Measurements from ENCODE around the gene ALKBH5.
"Not testable (repeated sequence)": the region's sequence is repeated elsewhere in the genome, so short reads cannot be mapped to it uniquely, and the experiment has no call there.

Gene ALKBH5

GRCh38 chr17:18208092-18208491 lies 24.5 kb downstream of the ALKBH5 start:
- in situ Hi-C loops (cut with MboI; ENCODE audit: low pct_unique_long_range_greater_than_20kb, low sequenced_read_pairs) = no loop called here
- no peak for DNase-seq

- in situ Hi-C loops (cut with MboI; ENCODE audit: low pct_unique_long_range_greater_than_20kb, low sequenced_read_pairs) = loop anchor here (10.0 kb wide), 1 partner anchor 61 kb away; no protein-coding TSS in a partner anchor
- DNase-seq = no peak
Measured at GRCh38 chr17:18213666-18214270, 30.1 kb downstream of the ALKBH5 start.

GRCh38 chr17:18216906-18217305 lies 33.3 kb downstream of the ALKBH5 start:
- in situ Hi-C loops (cut with MboI; ENCODE audit: low pct_unique_long_range_greater_than_20kb, low sequenced_read_pairs) = loop anchor here (10.0 kb wide), 1 partner anchor 58 kb away; no protein-coding TSS in a partner anchor
- DNase-seq = not testable (repeated sequence)

GRCh38 chr17:18217412-18218015 lies 33.9 kb downstream of the ALKBH5 start:
- peak; percentile 71 for DNase-seq

GRCh38 chr17:18218756-18219415 lies 35.3 kb downstream of the ALKBH5 start:
- DNase-seq = peak; percentile 21
- in situ Hi-C loops (cut with MboI; ENCODE audit: low pct_unique_long_range_greater_than_20kb, low sequenced_read_pairs) = loop anchor here (10.0 kb wide), 1 partner anchor 56 kb away; no protein-coding TSS in a partner anchor

More at GRCh38 chr17:18217412-18218015, 33.9 kb downstream of the ALKBH5 start:
- in situ Hi-C loops (cut with MboI; ENCODE audit: low pct_unique_long_range_greater_than_20kb, low sequenced_read_pairs) = loop anchor here (10.0 kb wide), 1 partner anchor 57 kb away; no protein-coding TSS in a partner anchor

GRCh38 chr17:18224053-18224386 lies 40.4 kb downstream of the ALKBH5 start:
- in situ Hi-C loops (cut with MboI; ENCODE audit: low pct_unique_long_range_greater_than_20kb, low sequenced_read_pairs) = no loop called here
- DNase-seq = no peak

GRCh38 chr17:18224387-18225120 lies 40.9 kb downstream of the ALKBH5 start:
- in situ Hi-C loops (cut with MboI; ENCODE audit: low pct_unique_long_range_greater_than_20kb, low sequenced_read_pairs) = no loop called here
- no peak for DNase-seq

- in situ Hi-C loops (cut with MboI; ENCODE audit: low pct_unique_long_range_greater_than_20kb, low sequenced_read_pairs) = no loop called here
- peak; percentile 94 for DNase-seq
Measured at GRCh38 chr17:18225121-18225641, 41.6 kb downstream of the ALKBH5 start, which contains the start of gene LLGL1. Gene LLGL1 (plus strand): TSS chr17:18225635. CDS start chr17:18225683, 48 bp downstream.

- in situ Hi-C loops (cut with MboI; ENCODE audit: low pct_unique_long_range_greater_than_20kb, low sequenced_read_pairs) = no loop called here
- peak; percentile 35 for DNase-seq
Measured at GRCh38 chr17:18225642-18226283, 42.1 kb downstream of the ALKBH5 start.

- in situ Hi-C loops (cut with MboI; ENCODE audit: low pct_unique_long_range_greater_than_20kb, low sequenced_read_pairs) = no loop called here
- DNase-seq = no peak
Measured at GRCh38 chr17:18226284-18226945, 42.8 kb downstream of the ALKBH5 start.

GRCh38 chr17:18227635-18228034 lies 44.0 kb downstream of the ALKBH5 start:
- in situ Hi-C loops (cut with MboI; ENCODE audit: low pct_unique_long_range_greater_than_20kb, low sequenced_read_pairs) = no loop called here
- DNase-seq = no peak

GRCh38 chr17:18228176-18228682 lies 44.6 kb downstream of the ALKBH5 start:
- in situ Hi-C loops (cut with MboI; ENCODE audit: low pct_unique_long_range_greater_than_20kb, low sequenced_read_pairs) = no loop called here
- DNase-seq = no peak

- in situ Hi-C loops (cut with MboI; ENCODE audit: low pct_unique_long_range_greater_than_20kb, low sequenced_read_pairs) = no loop called here
- DNase-seq = no peak
Measured at GRCh38 chr17:18229254-18229653, 45.6 kb downstream of the ALKBH5 start.

- no peak for DNase-seq
- in situ Hi-C loops (cut with MboI; ENCODE audit: low pct_unique_long_range_greater_than_20kb, low sequenced_read_pairs) = no loop called here
Measured at GRCh38 chr17:18229771-18230170, 46.1 kb downstream of the ALKBH5 start.

- DNase-seq = no peak
- in situ Hi-C loops (cut with MboI; ENCODE audit: low pct_unique_long_range_greater_than_20kb, low sequenced_read_pairs) = no loop called here
Measured at GRCh38 chr17:18230288-18231141, 46.9 kb downstream of the ALKBH5 start.

- in situ Hi-C loops (cut with MboI; ENCODE audit: low pct_unique_long_range_greater_than_20kb, low sequenced_read_pairs) = no loop called here
- no peak for DNase-seq
Measured at GRCh38 chr17:18231164-18231563, 47.5 kb downstream of the ALKBH5 start.

GRCh38 chr17:18233803-18234518 lies 50.3 kb downstream of the ALKBH5 start:
- in situ Hi-C loops (cut with MboI; ENCODE audit: low pct_unique_long_range_greater_than_20kb, low sequenced_read_pairs) = no loop called here
- no peak for DNase-seq
